Colon (tissue), 2 donors: ENCODE measurements around the gene MSH3.
"Not testable (repeated sequence)": the region's sequence is repeated elsewhere in the genome, so short reads cannot be mapped to it uniquely, and the experiment has no call there.

Experiments used
- FAIRE-seq: peaks from 2 replicates; lab custom pipeline; 2012; peaks lifted over from hg19 to GRCh38; lab: Jason Lieb, UNC
- donor health status: control.
- donor health status: control.

The MSH3 gene

DNA sequence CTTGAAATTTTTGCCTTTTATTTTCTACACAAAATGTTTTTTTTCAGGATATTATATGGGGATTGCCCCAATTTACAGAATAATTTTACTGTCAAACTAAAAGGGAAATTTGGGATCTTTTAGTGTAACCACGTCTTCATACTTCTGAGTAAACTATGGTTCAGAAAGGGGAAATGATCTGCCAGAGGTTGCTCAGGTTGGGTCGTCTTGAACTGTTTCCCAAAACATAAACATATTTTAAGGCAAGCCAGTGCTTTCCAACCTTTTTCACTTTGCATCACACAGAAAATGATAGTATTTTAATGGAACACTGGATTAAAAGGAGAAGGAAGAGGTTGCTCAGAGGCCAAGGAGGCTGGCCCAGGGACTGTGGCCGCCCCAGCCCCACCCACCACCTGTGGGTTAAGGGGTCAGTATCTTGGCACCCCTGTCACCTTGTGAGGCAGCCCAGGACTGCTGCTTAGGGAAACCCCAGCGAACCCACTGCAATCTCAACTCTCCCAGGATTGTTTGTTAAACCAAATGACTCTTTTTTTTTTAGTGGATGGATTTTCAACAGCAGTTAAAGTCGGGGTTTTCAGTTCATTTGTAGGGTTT is 143.1 kb downstream of the MSH3 start:
- no peak for FAIRE-seq

DNA sequence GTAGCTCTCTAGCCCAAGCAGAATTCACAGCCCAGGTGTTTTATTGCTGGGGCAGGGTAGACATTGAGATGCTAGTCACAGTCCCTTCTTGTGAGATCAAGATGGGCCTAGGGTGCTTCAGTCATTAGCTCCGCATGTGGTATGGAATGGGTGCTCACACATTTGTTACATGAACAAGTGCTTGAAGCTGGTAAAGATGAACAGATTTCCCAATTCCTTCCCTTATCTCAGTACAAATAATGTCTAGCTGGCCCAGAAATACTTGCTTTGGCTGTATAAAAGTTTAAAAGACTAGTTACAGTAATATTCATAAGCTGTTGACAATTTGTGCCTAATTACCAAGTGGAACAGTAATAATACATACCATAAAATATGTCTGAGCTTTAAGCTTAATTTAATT is 143.7 kb downstream of the MSH3 start:
- FAIRE-seq = no peak

DNA sequence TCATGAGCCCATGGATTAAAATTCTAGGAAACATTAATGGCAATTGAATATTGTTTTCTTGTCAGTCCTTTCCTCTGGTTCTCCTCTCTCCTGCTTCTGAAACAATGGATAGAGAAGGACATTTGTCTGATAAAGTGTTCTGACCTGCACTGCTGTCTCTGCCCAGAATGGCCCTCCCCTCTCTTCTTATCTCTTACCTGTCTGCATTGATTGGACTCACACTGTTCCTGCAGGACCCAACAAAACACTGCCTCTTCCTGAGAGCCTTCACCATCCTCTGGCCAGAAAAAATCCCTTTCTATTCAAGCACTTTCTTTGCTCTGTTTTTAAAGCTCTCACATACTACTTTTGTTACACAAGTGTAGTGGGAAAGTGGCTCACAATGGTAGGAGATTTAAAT is 144.2 kb downstream of the MSH3 start:
- FAIRE-seq = no peak

DNA sequence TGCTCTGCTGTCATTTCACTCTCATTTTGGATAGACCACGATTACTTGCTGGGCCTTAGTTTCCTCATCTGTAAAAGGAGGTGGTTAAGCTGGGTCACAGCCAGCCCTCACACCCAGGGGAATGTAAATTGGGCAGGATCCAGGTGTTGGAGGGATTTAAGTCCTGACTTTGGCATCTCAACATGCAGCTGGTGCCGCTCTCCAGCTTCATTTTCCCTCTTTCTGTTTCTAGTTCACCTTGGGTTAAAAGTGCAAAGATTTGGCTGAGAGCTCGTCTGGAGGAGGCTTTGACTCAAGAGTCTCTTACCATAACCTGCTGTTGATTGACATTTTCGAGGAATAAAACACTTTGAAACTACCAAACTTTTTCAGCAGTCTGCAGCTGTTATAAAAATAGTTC is 144.6 kb downstream of the MSH3 start:
- FAIRE-seq = no peak

DNA sequence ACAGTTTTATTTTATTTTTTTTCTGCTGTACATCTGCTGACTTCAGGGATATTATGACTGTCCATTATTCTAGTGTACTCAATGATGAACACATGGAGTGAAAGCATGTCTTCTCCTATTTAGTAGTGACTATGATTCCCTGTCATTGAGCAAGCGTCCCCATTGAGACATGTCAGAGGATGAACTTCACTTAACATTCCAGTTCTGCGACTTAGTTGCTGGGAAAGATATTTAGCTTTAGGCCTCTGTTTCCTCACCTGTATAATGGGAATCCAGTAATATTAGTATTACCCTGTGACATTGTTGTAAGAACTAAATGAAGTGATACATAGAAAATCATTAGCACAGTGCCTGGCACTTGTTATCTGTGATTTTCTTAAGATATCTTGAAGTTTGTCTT is 145.1 kb downstream of the MSH3 start:
- FAIRE-seq = no peak

DNA sequence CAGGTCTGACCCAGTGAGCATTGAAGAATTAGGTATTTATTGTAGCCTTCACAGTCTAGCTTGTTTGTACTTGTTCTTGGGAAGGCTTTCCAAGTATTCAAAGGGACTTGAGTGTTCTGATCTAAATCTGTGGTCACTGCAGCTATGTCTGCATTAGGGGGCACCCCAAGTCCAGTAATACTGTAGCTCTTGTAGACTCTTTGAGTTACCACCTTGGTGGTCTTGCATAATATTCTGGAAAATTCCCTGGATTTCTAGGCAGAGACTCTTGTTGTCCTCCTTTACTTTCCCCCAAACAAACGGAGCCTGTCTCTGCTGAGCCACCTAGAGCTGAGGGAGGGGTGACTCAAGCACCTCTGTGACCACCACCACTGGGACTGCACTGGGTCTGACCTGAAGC is 149.9 kb downstream of the MSH3 start:
- no peak for FAIRE-seq

DNA sequence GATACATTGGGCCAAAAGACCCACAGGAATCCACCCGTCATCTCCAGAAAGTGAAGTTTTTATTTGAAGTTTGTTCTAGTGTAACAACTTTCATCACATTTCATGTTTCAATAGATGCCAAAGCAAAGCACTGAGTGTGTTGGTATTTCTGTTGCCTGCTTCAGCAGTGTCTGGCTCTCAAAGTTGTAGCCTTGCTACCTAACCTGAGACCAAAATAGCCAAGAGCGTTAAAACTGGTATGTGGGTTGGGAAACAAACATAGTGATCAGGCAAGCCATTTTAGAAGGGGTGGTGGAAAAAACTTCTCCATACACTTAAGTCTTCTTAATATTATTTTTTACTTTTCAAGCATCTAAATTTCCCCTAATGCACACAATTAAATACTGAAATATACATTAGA is 150.6 kb downstream of the MSH3 start:
- no peak for FAIRE-seq

DNA sequence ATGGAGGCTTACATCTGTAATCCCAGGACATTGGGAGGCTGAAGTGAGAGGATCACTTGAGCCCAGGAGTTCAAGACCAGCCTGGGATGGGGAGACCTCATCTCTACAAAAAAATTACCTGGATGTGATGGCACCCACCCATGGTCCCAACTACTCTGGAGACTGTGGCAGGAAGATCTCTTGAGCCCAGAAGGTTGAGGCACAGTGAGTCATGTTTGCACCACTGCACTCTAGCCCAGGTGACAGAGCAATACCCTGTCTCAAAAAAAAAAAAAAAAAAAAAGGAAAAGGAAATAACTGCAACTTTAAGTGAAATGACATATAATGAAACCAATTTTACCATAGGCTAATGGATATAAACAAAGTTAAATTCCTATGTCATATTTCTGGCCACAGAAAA is 152.5 kb downstream of the MSH3 start:
- FAIRE-seq = no peak

DNA sequence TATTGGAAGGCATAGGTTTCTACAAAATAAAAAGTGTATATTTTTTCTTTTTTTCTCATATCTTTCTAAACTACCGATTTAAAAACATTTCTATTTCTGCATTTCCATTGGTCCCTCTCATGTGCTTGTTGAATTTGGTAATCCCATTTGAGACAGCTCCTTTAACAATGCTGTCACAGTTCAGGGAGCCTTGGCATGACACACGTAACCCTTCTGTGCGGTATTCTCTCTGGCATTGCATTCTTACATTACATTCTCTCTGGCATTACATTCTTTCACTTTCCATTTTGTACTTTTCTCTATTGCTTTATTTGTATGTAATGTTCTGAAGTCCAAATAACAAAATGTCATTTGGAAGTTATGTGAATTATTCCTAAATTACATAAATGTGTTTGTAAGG is 155.0 kb downstream of the MSH3 start:
- FAIRE-seq = no peak

DNA sequence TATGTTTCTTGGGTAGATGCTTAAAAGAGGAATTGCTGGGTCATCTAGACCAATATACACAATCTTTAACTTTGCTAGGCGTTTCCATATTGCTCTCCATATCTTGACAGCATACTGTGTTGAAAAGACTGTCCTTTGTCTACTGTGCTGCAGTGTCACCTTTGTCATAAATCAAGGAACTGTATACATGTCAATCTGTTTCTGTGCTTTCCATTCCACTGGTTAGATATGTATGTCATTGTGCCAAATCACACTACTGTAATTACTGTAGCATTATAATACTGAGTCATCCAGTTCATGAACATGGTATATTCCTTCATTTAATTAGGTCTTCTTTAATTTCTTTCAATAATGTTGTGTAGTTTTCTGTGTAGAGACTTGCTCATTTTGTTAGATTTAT is 156.0 kb downstream of the MSH3 start:
- FAIRE-seq = no peak

DNA sequence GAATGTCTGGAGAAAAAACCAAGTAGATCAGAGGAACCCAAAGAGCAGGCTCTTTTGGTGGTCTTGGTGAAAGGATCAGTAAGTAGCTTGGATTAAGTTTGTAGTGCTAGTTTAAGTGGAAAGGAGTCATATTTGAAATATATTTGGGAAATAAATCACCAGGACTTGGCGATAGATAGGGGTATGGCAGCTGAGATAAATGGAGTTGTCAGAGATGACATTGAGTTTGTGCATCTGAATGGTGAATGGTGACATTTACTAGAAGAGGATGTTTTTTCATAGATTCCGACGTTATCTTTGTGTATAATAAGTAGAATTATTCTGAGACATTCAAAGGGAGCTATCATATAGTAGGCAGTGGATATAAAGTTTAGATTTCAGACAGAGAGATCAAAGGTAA is 162.1 kb downstream of the MSH3 start:
- FAIRE-seq = no peak

DNA sequence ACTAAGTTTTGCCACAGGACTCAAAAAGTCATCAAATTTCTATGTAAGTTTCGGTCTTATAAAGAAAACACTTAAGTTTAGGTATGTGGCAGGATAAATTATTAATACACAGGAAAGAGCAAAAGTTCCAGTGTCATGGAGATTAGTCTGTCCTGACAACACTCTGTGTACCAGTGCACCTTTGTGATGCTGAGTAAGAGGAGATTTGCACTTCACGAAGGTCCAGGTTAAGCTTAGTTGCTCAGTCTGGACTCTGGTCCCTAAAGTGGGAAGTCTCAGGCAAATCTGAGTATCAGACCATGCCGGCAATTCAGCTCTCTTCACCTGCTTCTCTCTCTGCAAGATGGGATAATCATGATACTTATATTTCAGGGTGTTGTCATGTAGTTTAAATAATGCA is 166.2 kb downstream of the MSH3 start:
- no peak for FAIRE-seq

DNA sequence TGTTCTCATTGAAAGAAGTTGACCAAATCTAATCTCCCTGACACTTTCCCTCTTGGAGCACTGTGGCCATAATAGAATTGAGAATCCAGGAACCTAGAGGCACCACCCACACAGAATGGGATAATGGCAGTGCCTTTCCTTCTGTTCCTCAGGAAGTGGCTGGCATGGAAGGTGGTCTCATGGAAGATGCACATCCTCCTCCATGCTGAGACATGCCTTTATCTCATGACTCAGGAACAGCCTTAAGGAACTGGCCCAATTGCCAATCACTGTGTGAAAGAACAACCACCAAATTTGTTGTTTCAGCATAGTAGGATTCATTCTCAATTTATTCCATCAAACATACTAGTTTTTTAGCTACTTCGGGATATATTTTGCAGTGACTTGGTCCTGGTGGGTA is 168.2 kb downstream of the MSH3 start:
- FAIRE-seq = no peak

DNA sequence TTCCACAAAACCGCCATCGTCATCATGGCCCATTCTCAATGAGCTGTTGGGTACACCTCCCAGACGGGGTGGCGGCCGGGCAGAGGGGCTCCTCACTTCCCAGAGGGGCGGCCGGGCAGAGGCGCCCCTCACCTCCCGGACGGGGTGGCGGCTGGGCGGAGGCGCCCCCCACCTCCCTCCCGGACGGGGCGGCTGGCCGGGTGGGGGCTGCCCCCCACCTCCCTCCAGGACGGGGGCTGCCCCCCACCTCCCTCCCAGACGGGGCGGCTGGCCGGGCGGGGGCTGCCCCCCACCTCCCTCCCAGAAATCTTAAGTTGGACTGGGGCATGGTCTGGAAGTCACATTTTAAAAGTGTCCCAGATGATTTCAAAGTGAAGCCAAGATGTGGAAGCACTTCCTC is 169.7 kb downstream of the MSH3 start:
- not testable (repeated sequence) for FAIRE-seq

DNA sequence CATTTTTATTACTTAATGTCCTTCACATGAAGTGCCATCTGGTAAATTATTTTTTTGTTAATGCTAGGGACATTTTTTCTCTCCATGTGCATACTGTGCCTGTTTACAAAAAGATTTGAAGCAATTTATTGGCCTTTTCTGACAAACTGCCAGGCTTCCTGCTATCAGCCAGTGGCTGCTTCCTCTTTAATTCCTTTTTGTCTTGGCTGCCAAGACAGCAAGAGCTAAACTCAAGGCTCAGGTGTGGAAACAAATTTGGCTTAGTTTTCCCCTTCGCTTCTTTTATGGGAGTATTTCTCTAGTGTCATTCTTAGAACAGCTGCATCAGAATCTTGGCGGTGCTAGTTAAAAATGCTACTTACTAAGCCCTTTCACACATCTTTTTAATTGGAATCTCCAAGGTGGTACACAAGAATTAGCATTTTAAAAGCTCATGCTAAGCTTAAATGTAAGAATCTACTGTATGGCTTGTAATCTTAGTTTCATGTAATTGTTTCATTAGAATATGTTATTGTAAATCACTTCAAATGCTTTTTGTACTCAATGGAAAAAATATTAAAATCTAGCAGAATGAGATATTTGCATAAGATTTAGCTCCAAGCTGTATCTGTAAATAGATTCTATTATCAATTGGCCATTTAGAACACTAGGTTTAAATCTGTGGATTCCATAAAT is 171.5 kb downstream of the MSH3 start:
- no peak for FAIRE-seq

DNA sequence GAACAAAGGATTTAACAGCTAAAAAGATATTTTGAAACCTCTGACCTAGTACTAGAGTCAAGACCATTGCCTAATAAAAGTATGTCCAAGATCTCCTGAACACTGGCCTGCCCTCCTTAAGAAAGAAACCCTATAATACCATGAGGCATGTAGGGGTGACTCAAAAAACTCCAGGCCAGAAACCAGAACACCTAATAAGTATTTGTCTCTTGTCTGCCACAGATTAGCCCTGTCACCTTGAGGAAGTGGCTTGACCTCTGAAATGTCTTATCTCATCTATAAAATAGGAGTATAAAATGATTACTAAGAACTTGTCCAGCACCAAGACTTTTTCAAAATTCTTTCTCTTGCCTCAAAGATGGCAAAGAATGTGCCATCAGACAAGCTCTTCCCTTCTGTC is 180.3 kb downstream of the MSH3 start:
- no peak for FAIRE-seq

DNA sequence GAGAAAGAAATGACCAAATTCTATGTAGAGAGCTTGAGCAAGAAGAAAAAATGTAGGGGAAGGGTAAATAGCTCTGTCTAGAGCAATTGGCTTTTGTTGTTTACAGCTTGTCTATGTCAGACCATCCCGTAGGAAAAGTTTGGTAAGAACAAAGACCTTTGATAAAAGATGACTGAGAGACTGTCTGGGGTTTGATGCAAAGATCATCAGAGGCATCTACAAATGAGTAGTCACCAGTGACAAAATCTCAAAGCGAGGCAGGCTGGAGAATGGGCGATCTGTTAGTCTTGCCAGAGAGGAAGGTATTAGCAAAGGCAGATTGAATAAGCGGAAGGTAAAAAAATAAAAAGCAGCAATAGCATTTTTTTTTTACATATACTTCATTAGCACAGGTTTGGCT is 180.7 kb downstream of the MSH3 start:
- FAIRE-seq = no peak

DNA sequence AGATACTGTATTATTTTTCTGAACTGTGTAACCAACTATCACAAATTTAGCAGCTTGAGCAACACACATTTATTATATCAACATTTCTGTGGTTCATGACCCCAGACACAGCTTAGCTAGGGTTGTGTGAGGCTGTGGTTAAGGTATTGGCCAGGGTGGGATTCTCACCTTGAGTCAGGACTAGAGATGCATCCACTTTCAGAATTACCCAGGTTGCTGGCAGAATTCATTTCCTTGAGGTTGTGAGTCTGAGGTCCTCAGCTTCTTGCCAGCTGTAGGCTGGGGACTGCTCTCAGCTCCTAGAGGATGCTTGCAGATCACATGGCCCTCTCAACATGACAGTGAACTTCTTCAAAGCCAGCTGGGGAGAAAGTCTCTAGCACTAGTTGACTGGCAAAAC is 183.2 kb downstream of the MSH3 start:
- FAIRE-seq = no peak

DNA sequence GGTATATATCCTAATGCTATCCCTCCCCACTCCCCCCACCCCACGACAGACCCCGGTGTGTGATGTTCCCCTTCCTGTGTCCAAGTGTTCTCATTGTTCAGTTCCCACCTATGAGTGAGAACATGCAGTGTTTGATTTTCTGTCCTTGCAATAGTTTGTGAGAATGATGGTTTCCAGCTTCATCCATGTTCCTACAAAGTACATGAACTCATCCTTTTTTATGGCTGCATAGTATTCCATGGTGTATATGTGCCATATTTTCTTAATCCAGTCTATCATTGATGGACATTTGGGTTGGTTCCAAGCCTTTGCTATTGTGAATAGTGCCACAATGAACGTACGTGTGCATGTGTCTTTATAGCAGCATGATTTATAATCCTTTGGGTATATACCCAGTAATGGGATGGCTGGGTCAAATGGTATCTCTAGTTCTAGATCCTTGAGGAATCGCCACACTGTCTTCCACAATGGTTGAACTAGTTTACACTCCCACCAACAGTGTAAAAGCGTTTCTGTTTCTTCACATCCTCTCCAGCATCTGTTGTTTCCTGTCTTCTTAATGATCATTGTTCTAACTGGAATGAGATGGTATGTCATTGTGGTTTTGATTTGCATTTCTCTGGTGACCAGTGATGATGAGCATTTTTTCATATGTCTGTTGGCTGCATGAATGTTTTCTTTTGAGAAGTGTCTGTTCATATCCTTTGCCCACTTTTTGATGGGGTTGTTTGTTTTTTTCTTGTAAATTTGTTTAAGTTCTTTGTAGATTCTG is 186.8 kb downstream of the MSH3 start:
- not testable (repeated sequence) for FAIRE-seq

DNA sequence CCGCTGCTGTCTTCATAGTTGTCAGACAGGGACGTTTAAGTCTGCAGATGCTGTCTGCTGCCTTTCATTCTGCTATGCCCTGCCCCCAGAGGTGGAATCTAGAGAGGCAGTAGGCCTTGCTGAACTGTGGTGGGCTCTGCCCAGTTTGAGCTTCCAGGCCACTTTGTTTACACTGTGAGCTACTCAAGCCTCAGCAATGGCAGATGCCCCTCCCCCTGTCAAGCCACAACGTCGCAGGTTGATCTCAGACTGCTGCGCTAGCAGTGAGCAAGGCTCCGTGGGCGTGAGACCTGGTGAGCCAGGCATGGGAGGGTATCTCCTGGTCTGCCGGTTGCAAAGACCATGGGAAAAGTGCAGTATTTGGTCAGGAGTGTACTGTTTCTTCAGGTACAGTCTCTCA is 192.0 kb downstream of the MSH3 start:
- not testable (repeated sequence) for FAIRE-seq

DNA sequence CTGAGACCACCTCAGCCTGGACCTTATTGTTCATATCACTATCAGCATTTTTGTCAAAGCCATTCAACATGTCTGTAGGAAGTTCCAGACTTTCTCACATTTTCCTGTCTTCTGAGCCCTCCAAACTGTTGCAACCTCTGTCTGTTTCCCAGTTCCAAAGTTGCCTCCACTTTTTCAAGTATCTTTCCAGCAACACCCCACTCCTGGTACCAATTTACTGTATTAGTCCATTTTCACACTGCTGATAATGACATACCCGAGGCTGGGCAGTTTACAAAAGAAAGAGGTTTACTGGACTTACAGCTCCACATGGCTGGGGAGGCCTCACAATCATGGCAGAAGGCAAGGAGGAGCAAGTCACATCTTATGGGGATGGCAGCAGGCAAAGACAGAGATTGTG is 195.7 kb downstream of the MSH3 start:
- not testable (repeated sequence) for FAIRE-seq

DNA sequence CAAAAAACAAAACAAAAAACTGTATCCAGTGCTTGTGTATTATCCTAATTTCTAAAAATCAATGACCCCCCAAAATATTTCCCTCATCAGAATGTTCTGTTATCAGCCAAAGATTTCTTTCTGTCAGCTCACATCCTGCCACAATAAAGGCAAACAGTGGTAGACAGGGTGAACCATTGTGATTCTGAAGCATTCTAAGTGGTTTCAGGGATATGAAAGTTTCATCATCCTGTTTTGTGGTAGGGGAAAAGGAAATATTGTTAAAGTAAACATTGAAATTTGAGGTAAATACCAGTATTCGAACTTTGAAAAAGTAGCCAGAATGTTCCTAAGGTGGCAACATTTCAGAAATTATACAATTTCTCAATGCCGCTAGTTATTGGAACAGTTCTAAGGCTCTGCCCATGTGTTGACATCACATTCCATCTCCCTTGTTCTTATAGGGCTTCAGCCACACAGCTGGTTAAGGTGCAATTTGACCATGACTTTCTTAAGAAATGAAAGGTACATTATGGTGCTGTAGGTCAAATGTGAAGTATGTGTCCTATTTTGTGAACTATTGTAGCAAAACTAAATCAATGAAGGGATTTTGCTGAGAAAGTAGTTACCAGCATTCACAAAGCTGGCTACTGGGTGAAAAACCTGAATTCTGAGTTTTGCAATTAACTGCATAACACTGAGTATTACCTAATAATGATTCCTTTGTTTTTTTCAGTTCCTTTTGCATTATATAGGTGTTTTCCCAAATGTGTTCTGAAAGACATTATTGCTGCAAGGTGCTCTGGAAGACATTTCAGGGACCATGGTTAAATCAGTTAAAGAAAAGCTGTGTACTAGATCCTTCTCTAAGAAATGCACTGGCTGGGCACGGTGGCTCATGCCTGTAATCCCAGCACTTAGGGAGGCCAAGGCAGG is 198.1 kb downstream of the MSH3 start:
- no peak for FAIRE-seq

DNA sequence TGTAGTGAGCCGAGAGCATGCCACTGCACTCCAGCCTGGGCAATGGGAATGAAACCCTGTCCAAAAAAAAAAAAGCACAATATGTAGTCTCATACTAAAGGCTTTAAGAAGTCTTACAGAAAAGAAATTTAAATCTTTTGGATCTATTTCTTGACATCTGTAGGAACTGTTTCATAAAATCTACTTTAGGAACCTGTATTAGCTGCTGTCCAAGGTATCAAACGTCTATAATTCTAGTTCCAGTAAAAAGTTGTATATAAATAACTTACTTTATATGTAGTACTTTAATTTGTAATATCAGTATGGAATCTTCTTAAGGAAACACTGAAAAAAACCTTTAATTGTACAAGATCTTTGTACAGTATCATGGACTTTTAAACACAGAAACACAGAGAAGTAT is 199.0 kb downstream of the MSH3 start:
- no peak for FAIRE-seq
